Hematopoietic multipotent progenitor cell treated with erythropoietin and hydrocortisone succinate and interleukin-3 and kit ligand, for 15 days (in vitro differentiated cells): ENCODE results near the gene ARHGEF7.

Experiments used
- DNase-seq: peaks from one replicate; pipeline ENCODE4 v3.0.0-alpha.2; 2015; ENCODE audit warnings: low spot score

The ARHGEF7 gene

DNA sequence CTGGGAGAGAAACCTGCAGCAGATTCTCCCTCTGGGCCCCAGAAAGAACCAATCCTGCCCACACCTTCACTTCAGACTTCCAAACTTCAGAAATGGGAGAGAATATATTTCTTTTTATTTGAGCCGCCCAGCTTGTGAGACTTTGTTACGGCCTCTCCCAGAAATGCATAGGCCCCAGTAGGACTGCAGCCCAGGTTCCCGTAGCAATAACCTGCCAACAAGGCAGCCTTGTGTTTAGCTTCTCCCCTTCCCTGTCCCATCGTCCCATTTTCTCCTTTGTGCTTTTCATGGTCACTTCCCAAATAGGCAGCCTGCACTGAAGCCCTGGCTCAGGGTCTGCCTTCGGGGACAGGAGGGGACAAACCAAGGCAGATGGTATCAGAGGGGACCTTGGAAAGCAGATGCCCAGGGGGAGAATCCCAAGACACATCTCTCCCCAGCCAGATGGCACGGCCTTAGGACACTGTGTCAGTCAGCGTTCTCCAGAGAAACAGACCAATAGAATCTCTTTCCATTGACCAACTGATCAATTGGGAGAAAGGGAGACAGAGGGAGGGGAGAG lies 3.7 kb upstream of the ARHGEF7 start:
- no peak for DNase-seq

DNA sequence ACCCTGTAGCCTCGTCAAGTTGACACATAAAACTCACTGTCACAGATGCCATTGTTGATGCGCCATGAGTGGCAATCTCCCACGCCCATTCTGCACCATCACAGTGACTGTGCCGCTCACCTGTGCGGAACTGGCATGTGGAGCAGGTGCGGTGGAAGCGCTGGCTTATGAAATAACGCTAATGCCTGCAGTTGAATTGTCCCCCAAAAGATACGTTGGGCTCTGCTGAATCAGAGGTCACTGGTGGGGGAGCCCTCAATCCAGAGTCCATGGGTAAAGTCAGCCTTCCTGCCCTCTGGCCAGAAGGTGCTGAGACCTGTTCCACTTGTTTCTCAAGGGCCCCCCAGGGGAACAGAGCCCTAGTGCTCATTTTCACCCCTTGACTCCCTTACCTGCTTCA lies 2.9 kb upstream of the ARHGEF7 start:
- DNase-seq, result no peak

- no peak for DNase-seq
These were observed 599 bp upstream of the ARHGEF7 start for GRCh38 chr13:111114362-111115060.

DNA sequence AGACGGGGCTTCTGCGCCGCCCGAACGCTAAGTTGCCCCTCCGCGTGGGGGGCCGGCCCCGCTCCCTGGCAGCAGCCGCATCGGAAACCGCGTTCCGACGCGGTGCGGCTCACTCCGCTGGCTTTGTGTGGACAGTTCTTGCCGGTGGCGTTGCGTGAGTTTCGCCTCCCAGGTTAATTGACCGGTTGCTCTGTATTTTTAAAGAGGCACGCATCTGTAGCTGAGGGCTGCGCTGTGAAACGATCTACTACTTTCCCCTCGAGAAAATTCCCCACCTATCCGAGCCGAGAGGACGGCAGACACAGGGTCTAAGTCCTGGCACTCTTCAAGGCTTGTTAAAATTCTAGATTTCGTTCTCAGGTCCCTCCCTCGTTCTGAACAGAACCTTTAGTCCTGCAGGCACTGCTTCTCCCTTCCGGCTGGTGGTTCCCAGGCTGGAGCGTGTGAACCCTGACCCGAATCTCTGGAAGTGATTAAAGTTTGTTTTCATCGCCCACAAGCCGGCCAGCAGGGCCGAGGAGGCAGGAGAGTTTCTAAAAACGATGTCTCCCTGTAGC lies 933 bp downstream of the ARHGEF7 start:
- no peak for DNase-seq

GRCh38 chr13:111116856-111117255 lies 1.7 kb downstream of the ARHGEF7 start:
- DNase-seq, result no peak

DNA sequence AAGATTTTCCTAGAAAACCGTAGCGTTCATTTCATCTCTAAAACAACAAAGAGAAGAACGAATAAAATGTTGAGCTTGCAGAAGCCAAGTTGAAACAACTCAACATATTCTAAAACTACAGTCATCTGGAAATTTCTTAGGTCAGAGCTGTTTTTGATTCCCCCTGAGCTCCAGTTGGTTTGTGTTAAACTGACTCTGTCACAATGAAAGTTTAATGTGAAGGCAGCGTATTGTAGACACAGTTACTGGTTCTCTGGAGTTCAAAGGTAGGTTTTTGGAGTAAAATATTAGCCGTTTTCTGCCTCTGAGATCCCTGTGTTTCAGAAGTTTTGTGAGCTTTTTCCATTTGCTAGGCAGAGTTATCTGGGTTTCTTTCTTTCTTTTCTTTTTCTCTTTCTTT lies 2.2 kb downstream of the ARHGEF7 start:
- no peak for DNase-seq

- no peak for DNase-seq
These were observed 2.9 kb downstream of the ARHGEF7 start for GRCh38 chr13:111117961-111118360.

DNA sequence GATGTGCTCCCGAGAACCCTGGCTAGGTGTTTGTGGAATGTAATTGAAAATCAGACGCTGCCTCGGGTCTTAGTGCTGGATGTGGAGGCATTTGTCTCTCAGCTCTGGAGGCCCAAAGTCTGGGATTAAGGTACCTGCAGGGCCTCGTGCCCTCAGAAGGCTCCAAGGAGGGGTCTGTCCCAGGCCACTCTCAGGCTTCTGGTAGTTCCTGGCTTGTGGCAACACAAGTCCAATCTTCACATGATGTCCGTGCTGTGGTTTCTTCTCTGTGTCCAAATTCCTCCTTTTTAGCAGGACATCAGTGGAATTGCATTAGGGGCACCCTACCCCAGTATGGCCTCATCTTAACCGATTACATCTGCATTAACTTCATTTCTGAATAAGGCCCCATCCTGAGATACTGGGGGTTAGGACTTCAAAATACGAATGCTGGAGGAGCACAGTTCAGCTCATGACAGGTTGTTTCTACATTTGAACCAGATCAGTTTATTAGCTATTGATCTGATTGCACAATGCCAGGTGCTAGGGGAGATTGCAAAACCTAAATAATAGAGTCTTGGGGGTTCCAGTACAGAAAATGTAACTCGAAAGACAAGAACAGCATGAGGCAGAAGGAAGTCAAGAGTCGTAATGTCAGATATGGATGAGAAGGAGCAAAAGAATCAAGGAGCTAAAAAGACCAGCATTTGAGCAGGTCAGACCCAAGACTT lies 3.9 kb downstream of the ARHGEF7 start:
- no peak for DNase-seq

DNA sequence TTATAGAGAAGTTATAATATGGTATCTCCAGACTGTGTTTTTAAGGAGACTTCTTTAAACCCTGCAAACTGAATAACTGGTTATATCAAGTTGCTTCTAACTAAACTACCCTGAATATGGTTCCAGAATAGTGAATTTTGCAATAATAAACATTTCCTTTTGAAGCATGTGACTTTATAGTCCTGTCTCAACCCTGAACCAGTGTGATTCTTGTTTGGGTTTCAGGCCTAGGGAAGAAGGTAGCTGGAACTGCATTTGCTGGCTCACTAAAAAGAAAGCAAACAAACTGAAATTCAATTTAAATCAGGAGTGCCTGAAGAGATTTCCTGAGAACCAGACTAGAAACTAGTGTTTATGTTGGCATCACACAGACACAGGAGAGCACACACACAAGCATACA lies 4.9 kb downstream of the ARHGEF7 start:
- no peak for DNase-seq

- no peak for DNase-seq
These were observed 5.3 kb downstream of the ARHGEF7 start for GRCh38 chr13:111120422-111120821.

DNA sequence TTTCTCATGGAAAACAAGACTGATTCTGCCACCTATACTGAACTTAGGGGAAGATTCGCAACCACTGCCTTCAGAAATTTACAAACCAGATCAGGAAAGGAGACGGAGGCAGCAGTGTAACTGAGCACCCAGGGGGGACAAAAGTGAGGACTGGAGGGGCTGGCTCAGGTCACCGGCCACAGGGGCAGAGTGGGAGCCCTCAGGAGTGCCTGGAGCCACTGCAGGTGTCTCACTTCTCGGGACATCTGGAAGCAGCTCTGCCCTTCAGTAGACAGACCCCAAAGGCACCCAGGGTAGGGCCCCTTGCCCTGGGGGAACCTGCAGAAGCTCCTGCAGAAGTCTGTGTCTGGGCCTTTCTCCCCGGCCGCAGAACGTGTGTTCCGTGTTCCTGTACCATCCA lies 5.8 kb downstream of the ARHGEF7 start:
- no peak for DNase-seq

DNA sequence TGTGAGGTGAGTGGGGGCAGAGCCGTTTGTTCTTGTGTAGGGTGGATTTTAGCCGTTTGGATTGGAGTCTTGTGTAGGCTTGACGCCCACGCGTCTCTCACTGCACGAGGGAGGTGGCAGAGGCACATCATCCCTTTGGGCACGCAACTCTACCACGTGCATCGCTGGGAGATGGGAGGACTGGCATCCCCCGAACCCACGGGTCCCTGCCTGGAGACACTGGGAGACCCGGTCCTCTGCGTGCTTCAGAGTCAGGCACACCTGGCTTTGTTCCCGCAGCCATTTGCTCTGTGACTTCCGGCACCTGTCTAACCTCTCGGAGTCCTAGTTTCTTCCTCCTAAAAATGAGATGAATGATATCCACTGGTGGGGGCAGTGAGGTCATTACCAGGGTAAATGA lies 6.4 kb downstream of the ARHGEF7 start:
- no peak for DNase-seq

- DNase-seq, result no peak
These were observed 6.9 kb downstream of the ARHGEF7 start for GRCh38 chr13:111122056-111122455.

DNA sequence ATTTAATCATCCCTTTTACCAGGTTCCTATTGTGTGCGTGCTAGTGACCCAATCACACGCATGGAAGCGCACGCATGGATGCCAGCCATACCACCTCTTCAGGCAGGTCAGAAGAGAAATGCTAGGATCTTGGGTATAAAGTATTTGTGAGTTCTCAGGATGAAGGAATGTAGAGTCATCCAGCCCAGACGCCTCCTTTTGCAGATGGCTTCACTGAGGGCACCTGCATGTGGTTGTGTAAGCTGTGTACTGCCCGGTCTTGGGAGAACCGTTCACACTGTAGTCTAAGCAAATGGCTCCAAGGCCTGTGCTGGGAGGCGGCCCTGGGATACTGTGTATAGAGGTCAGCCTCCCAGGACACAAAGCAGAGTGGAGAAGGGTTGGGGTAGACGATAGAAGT lies 7.5 kb downstream of the ARHGEF7 start:
- no peak for DNase-seq

DNA sequence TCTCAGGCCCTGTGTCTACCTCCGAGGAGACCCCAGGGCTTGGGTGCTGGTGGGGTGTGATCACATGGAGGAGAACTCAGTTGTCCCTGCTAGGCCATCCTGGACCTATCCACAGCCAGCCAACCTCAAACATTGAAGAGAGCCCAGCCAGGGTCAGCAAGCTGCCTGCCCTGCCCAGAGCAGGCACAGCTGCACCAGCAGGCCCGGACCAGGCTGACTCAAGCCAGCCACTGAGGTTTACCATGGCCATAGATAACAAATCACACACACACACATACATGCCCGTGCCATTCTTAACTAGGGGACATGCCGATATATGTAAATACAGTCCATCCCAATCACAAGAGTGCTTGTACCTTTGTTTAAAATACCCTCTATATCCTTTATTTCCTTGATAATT lies 8.1 kb downstream of the ARHGEF7 start:
- no peak for DNase-seq

DNA sequence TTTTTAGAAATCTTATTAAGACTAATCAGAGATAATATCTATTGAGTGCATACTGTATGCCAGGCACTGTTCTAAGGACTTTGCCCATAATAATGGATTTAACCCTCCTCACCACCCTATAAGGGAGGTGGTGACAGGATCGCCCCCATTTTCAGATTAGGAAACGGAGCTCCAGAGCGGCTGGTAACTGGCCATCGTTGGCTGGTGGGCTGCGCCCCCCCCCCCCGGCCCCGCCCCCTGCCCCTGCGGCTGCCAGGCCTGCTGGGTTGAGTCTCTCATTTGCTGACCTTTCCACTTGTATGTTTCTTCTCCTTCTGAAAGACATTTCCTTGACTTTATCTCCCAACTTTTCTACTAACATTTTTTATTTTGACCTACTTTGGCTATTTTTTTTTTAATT lies 8.5 kb downstream of the ARHGEF7 start:
- DNase-seq, result no peak

DNA sequence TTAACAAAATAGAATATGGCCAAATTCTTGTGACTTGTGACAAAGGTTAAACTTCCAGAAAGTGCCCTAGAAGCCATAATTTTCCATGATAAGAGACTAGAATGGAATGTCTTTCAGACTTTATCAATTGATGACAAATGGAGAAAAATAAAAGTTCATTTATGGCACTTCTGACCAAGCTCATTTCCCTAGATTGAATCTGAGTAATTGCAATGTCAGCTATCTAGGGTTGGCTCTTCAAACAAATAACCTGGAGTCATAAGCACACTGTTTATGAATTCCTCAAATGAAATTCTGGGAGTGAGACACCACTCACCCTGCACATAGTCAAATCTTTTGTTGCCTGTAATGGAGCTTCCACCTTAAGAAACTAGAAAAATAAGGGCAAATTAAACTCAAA lies 11.4 kb downstream of the ARHGEF7 start:
- no peak for DNase-seq

GRCh38 chr13:111129465-111130115 lies 14.5 kb downstream of the ARHGEF7 start:
- no peak for DNase-seq

GRCh38 chr13:111130116-111130508 lies 15.0 kb downstream of the ARHGEF7 start:
- DNase-seq, result no peak

DNA sequence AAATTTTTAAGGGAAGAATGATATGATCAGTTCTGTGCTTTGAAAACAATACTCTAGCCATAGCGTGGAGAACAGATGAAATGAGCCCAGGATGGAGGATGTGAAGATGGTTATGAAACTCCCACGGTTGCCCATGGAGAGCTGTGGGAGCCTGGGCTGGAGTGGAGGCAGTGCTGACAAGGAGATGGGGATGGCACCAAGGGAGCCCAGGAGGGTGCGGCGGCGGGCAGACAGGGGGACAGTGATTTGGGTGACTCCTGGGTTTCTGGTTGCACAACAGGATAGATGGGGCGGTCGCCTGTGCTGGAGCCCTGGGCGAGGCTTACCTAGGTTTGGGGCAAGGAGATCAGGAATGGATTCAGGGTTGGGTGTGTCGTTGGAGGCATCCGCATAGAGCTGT lies 15.9 kb downstream of the ARHGEF7 start:
- no peak for DNase-seq

GRCh38 chr13:111131611-111132010 lies 16.5 kb downstream of the ARHGEF7 start:
- DNase-seq, result no peak

DNA sequence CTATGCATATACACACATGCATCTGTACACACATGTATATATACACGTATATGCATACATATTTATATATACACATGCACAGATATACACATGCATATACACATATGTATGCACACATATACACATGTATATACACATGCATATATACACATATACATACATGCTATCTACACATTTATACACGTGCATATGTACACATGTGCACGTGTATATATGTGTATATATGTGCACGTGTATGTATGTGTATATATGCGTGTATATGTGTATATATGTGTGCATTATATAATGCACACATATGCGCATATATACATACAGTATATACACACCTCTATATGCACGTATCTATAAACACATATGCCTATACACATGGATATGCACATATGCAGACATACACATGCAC lies 17.8 kb downstream of the ARHGEF7 start:
- DNase-seq, result no peak

DNA sequence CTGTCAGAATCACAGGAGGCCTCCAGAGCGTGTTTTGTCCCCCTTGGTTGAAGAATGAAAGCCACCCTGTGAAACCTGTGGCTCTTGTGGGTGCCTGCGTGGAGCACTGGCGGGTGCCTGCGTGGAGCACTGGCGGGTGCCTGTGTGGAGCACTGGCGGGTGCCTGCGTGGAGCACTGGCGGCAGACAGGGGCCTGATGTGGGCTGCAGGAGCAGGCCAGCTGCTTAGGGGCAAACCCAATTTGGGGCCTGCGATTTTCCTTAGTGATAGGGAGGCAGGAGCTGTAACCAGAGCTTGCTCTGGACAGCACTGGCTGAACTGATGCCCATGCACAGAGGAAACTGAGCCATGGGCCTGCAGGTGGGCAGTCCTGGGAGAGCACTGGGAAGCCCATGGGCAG lies 24.3 kb downstream of the ARHGEF7 start:
- DNase-seq, result no peak
